Gastrocnemius medialis (tissue), 4 donors: ENCODE results near the gene SH2D5.

Experiments used
- POLR2A ChIP-seq, 2 donors: fragments of 450-650 bp; IDR thresholded peaks; one replicate each; pipeline ENCODE4 v1.6.1; 2017; ENCODE audit warnings: antibody characterized with exemption in 2 of 2, mild to moderate bottlenecking in 2 of 2, moderate library complexity in 2 of 2
- TF ChIP-seq, protein P1 (sequence below), 5 experiments: fragments of 450-650 bp in 3 of 5; fragments of 200-600 bp in 2 of 5; sonication (generic) in 2 of 5; IDR thresholded peaks in 4 of 5; conservative IDR thresholded peaks in 1 of 5; 1 replicate in 4 of 5; 2 replicates in 1 of 5; pipeline ENCODE4 v1.5.1; 2016 to 2019; ENCODE audit warnings: antibody characterized with exemption in 5 of 5, mild to moderate bottlenecking in 3 of 5, moderate library complexity in 3 of 5

GRCh38 chr1:20703124-20703756, 29.3 kb downstream of the SH2D5 start:
- TF ChIP-seq, protein P1, sequence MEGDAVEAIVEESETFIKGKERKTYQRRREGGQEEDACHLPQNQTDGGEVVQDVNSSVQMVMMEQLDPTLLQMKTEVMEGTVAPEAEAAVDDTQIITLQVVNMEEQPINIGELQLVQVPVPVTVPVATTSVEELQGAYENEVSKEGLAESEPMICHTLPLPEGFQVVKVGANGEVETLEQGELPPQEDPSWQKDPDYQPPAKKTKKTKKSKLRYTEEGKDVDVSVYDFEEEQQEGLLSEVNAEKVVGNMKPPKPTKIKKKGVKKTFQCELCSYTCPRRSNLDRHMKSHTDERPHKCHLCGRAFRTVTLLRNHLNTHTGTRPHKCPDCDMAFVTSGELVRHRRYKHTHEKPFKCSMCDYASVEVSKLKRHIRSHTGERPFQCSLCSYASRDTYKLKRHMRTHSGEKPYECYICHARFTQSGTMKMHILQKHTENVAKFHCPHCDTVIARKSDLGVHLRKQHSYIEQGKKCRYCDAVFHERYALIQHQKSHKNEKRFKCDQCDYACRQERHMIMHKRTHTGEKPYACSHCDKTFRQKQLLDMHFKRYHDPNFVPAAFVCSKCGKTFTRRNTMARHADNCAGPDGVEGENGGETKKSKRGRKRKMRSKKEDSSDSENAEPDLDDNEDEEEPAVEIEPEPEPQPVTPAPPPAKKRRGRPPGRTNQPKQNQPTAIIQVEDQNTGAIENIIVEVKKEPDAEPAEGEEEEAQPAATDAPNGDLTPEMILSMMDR (IDR thresholded peaks at IDR 0.05 in 4 of 5, conservative IDR thresholded peaks at IDR 0.05 in 1 of 5) = no peak
- TF ChIP-seq POLR2A (IDR thresholded peaks at IDR 0.05) = no peak
